GM18508 (cell line): Measurements from ENCODE around the gene RPL11.
"Not testable (repeated sequence)": the region's sequence is repeated elsewhere in the genome, so short reads cannot be mapped to it uniquely, and the experiment has no call there.

Experiments
- ATAC-seq: cut with Tn5 transposase; IDR thresholded peaks from one replicate; pipeline ENCODE4 v1.9.1; 2021; ENCODE audit warnings: moderate number of reproducible peaks; ENCODE audit not compliant: insufficient read depth, unreplicated experiment

Gene RPL11

DNA sequence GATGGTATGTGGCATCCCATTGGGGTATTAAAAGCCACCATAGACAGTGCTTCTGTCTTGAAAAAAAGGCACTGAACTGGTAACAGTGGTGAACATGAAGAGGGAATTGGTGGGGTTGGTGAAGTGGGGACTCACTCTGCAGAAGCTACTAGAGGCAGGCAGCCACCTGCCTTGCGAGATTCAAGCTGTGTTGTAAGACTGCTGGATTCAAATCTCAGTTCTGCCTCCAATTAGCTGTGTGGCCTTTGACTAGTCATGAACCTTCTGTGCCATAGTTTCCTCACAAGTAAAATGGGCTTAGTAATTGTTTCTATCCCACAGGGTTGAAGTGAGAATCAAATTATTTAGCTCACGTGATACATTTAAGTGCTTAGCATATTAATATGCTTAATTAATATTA is 35.1 kb downstream of the RPL11 start:
- ATAC-seq: no peak

GRCh38 chr1:23727362-23727811 is 35.8 kb downstream of the RPL11 start:
- ATAC-seq: no peak

DNA sequence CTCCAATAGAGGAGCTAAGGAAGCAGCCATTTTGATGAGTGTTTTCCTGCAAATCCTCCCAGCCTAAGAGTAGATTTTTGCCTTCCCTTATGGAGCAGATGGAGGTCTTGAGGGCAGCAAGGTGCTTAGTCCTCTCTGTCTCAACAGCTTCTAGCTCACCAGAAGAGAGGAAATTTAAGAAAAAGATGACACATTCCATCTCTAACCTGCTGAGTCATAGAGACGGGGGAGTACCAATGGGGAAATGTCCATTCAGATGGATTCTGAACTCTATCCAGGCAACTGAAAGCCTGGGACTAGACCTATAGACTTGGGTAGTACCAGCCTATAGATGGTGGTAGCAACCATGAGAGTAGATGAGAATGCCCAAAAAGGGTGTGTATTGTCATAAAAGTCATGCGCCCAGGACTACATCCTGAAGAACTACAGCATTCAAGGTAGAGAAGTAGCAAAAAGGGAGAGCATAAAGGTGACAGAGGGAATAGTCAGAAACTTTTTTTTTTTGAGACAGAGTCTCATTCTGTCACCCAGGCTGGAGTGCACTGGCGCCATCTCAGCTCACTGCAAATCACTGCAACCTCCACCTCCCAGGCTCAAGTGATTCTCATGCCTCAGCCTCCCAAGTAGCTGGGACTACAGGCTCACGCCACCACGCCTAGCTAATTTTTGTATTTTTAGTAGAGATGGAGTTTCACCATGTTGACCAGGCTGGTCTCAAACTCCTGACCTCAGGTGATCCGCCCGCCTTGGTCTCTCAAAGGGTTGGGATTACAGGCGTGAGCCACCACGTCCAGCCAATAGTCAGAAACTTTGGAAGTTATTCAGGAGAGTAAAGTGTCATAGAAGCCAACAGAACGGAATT is 41.0 kb downstream of the RPL11 start:
- no peak for ATAC-seq

DNA sequence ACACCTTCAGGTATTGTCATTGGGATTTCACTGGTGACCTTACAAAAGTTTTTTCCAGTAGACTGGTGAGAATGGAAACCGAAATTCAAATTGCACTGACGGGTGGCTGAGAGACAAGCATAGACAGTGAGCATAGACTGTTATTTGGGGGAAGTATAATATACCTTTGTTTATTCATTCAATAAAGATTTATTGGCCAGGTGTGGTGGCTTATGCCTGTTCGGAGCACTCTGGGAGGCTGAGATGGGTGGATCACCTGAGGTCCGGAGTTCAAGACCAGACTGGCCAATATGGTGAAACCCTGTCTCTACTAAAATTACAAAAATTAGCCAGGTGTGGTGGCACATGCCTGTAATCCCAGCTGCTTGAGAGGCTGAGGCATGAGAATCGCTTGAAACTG is 41.7 kb downstream of the RPL11 start:
- not testable (repeated sequence) for ATAC-seq

DNA sequence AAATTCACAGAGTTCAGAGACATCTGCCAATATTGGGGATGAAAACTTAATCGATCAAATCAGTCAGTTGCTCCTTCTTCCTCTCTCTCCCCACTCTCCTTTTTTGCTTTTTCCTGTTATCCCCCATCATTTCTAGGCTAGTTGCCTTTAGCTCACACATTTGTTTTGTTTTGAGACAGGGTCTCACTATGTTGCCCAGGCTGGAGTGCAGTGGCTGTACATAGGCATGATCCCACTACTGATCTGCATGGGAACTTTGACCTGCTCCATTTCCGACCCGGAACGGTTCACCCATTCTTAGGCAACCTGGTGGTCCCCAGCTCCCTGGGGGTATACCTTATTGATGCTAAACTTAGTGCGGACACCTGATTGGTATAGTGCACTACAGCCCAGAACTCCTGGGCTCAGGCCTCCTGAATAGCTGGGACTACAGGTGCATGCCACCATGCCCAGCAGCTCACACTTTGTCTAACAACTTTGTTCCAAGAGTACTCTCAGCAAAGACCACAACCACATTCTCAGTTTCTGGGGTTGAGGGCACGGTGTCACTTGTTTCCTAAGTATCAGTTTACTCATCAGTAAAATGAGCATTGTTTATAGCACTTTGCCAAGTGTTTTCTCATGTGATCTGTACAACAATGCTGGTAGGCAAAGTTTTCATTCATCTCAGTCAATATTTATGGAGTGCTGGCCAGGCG is 45.0 kb downstream of the RPL11 start:
- no peak for ATAC-seq

DNA sequence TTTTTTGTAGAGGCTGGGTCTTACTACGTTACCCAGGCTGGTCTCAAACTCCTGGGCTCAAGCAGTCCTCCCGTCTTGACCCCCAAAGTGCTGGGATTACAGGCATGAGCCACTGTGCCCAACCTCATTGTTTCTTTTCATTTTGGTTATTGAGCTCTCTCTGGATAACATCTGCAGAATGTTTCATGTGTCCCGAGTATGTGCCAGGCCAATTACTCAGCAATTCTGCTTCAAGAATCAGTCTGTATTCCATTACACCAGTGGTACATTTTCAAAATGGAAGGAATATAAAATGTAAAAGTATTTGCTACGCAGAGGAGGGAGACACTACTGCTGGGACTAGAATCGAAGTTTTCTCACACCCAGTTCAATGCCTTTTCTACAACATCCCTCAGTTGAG is 50.0 kb downstream of the RPL11 start:
- ATAC-seq: no peak

- no peak for ATAC-seq
Observed at GRCh38 chr1:23742670-23743286, 51.2 kb downstream of the RPL11 start.

GRCh38 chr1:23743287-23744152 is 51.9 kb downstream of the RPL11 start, which contains the start of gene ELOA:
Gene ELOA, plus strand, starts transcription at chr1:23743471. Its CDS starts 33 bp downstream, at chr1:23743504.
- ATAC-seq: no peak

- no peak for ATAC-seq
Observed at GRCh38 chr1:23745515-23745914, 53.9 kb downstream of the RPL11 start.
